IPS DF 19.7 (cell line): ENCODE measurements around the gene ZBTB5.
"Not testable (repeated sequence)": the region's sequence is repeated elsewhere in the genome, so short reads cannot be mapped to it uniquely, and the experiment has no call there.

ENCODE experiments used
- DNase-seq: peaks from one replicate; pipeline ENCODE4 v3.0.0-alpha.2; 2013; ENCODE audit warnings: low read depth, low spot score

The ZBTB5 gene

GRCh38 chr9:37406603-37407401 is 58.4 kb downstream of the ZBTB5 start:
- no peak for DNase-seq

GRCh38 chr9:37405764-37406380 is 59.4 kb downstream of the ZBTB5 start:
- DNase-seq, result no peak

GRCh38 chr9:37405350-37405749 is 59.9 kb downstream of the ZBTB5 start:
- no peak for DNase-seq

GRCh38 chr9:37404590-37404989 is 60.7 kb downstream of the ZBTB5 start:
- DNase-seq, result no peak

GRCh38 chr9:37399336-37399735 is 65.9 kb downstream of the ZBTB5 start:
- no peak for DNase-seq

- DNase-seq, result no peak
These were observed 66.7 kb downstream of the ZBTB5 start for GRCh38 chr9:37398464-37399025.

- DNase-seq, result not testable (repeated sequence)
These were observed 67.3 kb downstream of the ZBTB5 start for GRCh38 chr9:37397948-37398347.

- DNase-seq, result no peak
These were observed 69.6 kb downstream of the ZBTB5 start for GRCh38 chr9:37395663-37396062.

- DNase-seq, result no peak
These were observed 70.0 kb downstream of the ZBTB5 start for GRCh38 chr9:37395229-37395628.

GRCh38 chr9:37392272-37392671 is 73.0 kb downstream of the ZBTB5 start:
- no peak for DNase-seq

- DNase-seq, result no peak
These were observed 74.5 kb downstream of the ZBTB5 start for GRCh38 chr9:37390759-37391158.
